ENCODE results near the gene FBXO31.
"Not testable (repeated sequence)": the region's sequence is repeated elsewhere in the genome, so short reads cannot be mapped to it uniquely, and the experiment has no call there.

FBXO31 gene

GRCh38 chr16:87369117-87369765 lies 14.3 kb downstream of the FBXO31 start:
- in situ Hi-C loops (cut with HindIII; ENCODE audit: low pct_ligation_motif_present, low pct_unique_long_range_greater_than_20kb, low sequenced_read_pairs), result no loop called here
- DNase-seq, result no peak

- in situ Hi-C loops (cut with HindIII; ENCODE audit: low pct_ligation_motif_present, low pct_unique_long_range_greater_than_20kb, low sequenced_read_pairs), result no loop called here
- DNase-seq, result no peak
Observed at GRCh38 chr16:87368029-87368770, 15.4 kb downstream of the FBXO31 start.

- in situ Hi-C loops (cut with HindIII; ENCODE audit: low pct_ligation_motif_present, low pct_unique_long_range_greater_than_20kb, low sequenced_read_pairs), result no loop called here
- no peak for DNase-seq
Observed at GRCh38 chr16:87367529-87367928, 16.0 kb downstream of the FBXO31 start.

- in situ Hi-C loops (cut with HindIII; ENCODE audit: low pct_ligation_motif_present, low pct_unique_long_range_greater_than_20kb, low sequenced_read_pairs), result no loop called here
- no peak for DNase-seq
Observed at GRCh38 chr16:87366930-87367329, 16.6 kb downstream of the FBXO31 start.

- DNase-seq, result no peak
- in situ Hi-C loops (cut with HindIII; ENCODE audit: low pct_ligation_motif_present, low pct_unique_long_range_greater_than_20kb, low sequenced_read_pairs), result no loop called here
Observed at GRCh38 chr16:87366288-87366687, 17.3 kb downstream of the FBXO31 start.

- in situ Hi-C loops (cut with HindIII; ENCODE audit: low pct_ligation_motif_present, low pct_unique_long_range_greater_than_20kb, low sequenced_read_pairs), result no loop called here
- no peak for DNase-seq
Observed at GRCh38 chr16:87365021-87365713, 18.4 kb downstream of the FBXO31 start.

GRCh38 chr16:87363771-87364455 lies 19.7 kb downstream of the FBXO31 start:
- in situ Hi-C loops (cut with HindIII; ENCODE audit: low pct_ligation_motif_present, low pct_unique_long_range_greater_than_20kb, low sequenced_read_pairs), result no loop called here

GRCh38 chr16:87362828-87363559 lies 20.6 kb downstream of the FBXO31 start:
- in situ Hi-C loops (cut with HindIII; ENCODE audit: low pct_ligation_motif_present, low pct_unique_long_range_greater_than_20kb, low sequenced_read_pairs); DNase-seq: not testable (repeated sequence)

More at GRCh38 chr16:87363771-87364455, 19.7 kb downstream of the FBXO31 start:
- no peak for DNase-seq

- no peak for DNase-seq
- in situ Hi-C loops (cut with HindIII; ENCODE audit: low pct_ligation_motif_present, low pct_unique_long_range_greater_than_20kb, low sequenced_read_pairs), result no loop called here
Observed at GRCh38 chr16:87361916-87362619, 21.5 kb downstream of the FBXO31 start.

- DNase-seq, result no peak
- in situ Hi-C loops (cut with HindIII; ENCODE audit: low pct_ligation_motif_present, low pct_unique_long_range_greater_than_20kb, low sequenced_read_pairs), result no loop called here
Observed at GRCh38 chr16:87360862-87361610, 22.5 kb downstream of the FBXO31 start.

- in situ Hi-C loops (cut with HindIII; ENCODE audit: low pct_ligation_motif_present, low pct_unique_long_range_greater_than_20kb, low sequenced_read_pairs), result no loop called here
- no peak for DNase-seq
Observed at GRCh38 chr16:87359121-87359520, 24.5 kb downstream of the FBXO31 start.

- in situ Hi-C loops (cut with HindIII; ENCODE audit: low pct_ligation_motif_present, low pct_unique_long_range_greater_than_20kb, low sequenced_read_pairs), result no loop called here
- DNase-seq, result no peak
Observed at GRCh38 chr16:87358696-87359095, 24.9 kb downstream of the FBXO31 start.

- DNase-seq, result no peak
- in situ Hi-C loops (cut with HindIII; ENCODE audit: low pct_ligation_motif_present, low pct_unique_long_range_greater_than_20kb, low sequenced_read_pairs), result no loop called here
Observed at GRCh38 chr16:87358250-87358649, 25.3 kb downstream of the FBXO31 start.

- no peak for DNase-seq
Observed at GRCh38 chr16:87356491-87356853, 27.1 kb downstream of the FBXO31 start.

GRCh38 chr16:87353613-87354012 lies 30.0 kb downstream of the FBXO31 start:
- in situ Hi-C loops (cut with HindIII; ENCODE audit: low pct_ligation_motif_present, low pct_unique_long_range_greater_than_20kb, low sequenced_read_pairs), result no loop called here
- no peak for DNase-seq

More at GRCh38 chr16:87356491-87356853, 27.1 kb downstream of the FBXO31 start:
- in situ Hi-C loops (cut with HindIII; ENCODE audit: low pct_ligation_motif_present, low pct_unique_long_range_greater_than_20kb, low sequenced_read_pairs), result no loop called here

- DNase-seq, result no peak
- in situ Hi-C loops (cut with HindIII; ENCODE audit: low pct_ligation_motif_present, low pct_unique_long_range_greater_than_20kb, low sequenced_read_pairs), result no loop called here
Observed at GRCh38 chr16:87352818-87353217, 30.8 kb downstream of the FBXO31 start.

- in situ Hi-C loops (cut with HindIII; ENCODE audit: low pct_ligation_motif_present, low pct_unique_long_range_greater_than_20kb, low sequenced_read_pairs), result no loop called here
- DNase-seq, result no peak
Observed at GRCh38 chr16:87351320-87351698, 32.3 kb downstream of the FBXO31 start.

Measured in ACHN (cell line).